Measurements from ENCODE around the gene LMO4. TPM values are rescaled to one million over a fixed set of nuclear protein-coding genes. Genes with fewer than 3 reads are reported as not detected.

LMO4 gene
- total and polyA plus RNA-seq, 4 donors: 16.8 to 23.2 (median 17.8) TPM

- no peak for TF ChIP-seq MAX (IDR thresholded peaks at IDR 0.05)
Measured at GRCh38 chr1:87318806-87319205, 9.9 kb upstream of the LMO4 start (continued).

DNA sequence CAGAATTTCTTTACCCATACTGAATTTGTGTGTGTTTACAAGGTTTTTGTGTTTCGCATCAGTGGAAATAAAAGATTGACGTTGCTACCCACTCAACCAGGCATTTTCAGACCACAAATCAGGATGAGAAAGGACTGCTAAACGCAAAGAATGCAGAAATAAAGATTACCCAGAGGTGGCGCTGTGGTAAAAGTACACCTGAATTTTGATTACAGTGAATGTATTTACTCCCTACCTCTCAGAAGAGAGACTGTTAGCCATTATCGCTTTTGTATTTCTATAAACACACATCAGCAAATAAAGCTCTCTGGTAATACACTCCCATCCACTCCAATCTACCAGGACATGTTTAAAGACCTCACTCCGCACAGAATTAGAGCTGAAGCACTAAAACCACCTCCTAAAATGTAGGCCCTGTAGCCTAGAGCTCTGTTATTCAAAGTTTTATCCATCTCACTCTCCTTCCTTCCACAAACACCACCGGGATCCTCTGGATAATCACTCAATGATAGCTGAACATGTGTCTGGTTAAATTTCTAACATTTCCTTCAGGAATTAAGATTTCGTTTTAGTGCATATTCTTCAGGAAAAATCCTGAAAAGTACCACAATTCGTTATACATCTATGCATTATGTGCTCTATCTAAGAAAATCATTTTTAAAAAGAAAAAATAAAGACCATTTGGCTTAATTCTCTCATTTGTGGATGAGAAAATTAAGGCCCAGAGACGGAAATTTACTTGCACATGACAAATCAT lies 2.5 kb upstream of the LMO4 start:
- H3K9ac ChIP-seq (ENCODE audit: low read depth in 1 of 2, low read length in 2 of 2): no peak overlapping the region
- H3K27me3 ChIP-seq (ENCODE audit: control insufficient read depth in 4 of 4, insufficient read depth in 4 of 4, low read length in 3 of 4): no peaks in the 10 kb centered on the region
- peaks cover 0 to 20% (median 14%) of the 10 kb centered on the region in 4 donors for H3K4me1 ChIP-seq (ENCODE audit: control insufficient read depth in 4 of 4, insufficient read depth in 4 of 4, low read length in 3 of 4)
- no peak for DNase-seq (ENCODE audit: low spot score)
- H3K4me3 ChIP-seq (ENCODE audit: low read depth in 1 of 3, low read length in 3 of 3): no peak overlapping the region
- no peaks in the 10 kb centered on the region for H3K9me3 ChIP-seq (ENCODE audit: control insufficient read depth in 4 of 4, low read length in 3 of 4)
- TF ChIP-seq, protein P1, sequence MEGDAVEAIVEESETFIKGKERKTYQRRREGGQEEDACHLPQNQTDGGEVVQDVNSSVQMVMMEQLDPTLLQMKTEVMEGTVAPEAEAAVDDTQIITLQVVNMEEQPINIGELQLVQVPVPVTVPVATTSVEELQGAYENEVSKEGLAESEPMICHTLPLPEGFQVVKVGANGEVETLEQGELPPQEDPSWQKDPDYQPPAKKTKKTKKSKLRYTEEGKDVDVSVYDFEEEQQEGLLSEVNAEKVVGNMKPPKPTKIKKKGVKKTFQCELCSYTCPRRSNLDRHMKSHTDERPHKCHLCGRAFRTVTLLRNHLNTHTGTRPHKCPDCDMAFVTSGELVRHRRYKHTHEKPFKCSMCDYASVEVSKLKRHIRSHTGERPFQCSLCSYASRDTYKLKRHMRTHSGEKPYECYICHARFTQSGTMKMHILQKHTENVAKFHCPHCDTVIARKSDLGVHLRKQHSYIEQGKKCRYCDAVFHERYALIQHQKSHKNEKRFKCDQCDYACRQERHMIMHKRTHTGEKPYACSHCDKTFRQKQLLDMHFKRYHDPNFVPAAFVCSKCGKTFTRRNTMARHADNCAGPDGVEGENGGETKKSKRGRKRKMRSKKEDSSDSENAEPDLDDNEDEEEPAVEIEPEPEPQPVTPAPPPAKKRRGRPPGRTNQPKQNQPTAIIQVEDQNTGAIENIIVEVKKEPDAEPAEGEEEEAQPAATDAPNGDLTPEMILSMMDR (IDR thresholded peaks at IDR 0.05; ENCODE audit: low read depth, low read length, missing input control): peak; percentile 74
- TF ChIP-seq MAX (IDR thresholded peaks at IDR 0.05) (no peak), YY1 (IDR thresholded peaks at IDR 0.05) (peak; percentile 22), RAD21 (IDR thresholded peaks at IDR 0.05) (peak; percentile 90 to 93), TAF1 (conservative IDR thresholded peaks at IDR 0.05) (no peak), SP1 (IDR thresholded peaks at IDR 0.05) (no peak), NR2F2 (IDR thresholded peaks at IDR 0.05) (no peak), GABPA (IDR thresholded peaks at IDR 0.05 in 1 of 2, conservative IDR thresholded peaks at IDR 0.05 in 1 of 2) (no peak)
- no peak overlapping the region for H3K27ac ChIP-seq (ENCODE audit: low read depth in 1 of 2, low read length in 2 of 2)
- no peaks in the 10 kb centered on the region for H3K36me3 ChIP-seq (ENCODE audit: control insufficient read depth in 4 of 4, insufficient read depth in 3 of 4, low read depth in 1 of 4, low read length in 3 of 4)
- WGBS: 41% methylated on average over 10 of the region's 10 CpGs

- no peak for DNase-seq (ENCODE audit: low spot score)
- Histone ChIP-seq H3K9me3 (ENCODE audit: control insufficient read depth in 4 of 4, low read length in 3 of 4) (no peaks in the 10 kb centered on the region), H3K4me1 (ENCODE audit: control insufficient read depth in 4 of 4, insufficient read depth in 4 of 4, low read length in 3 of 4) (peaks cover 0 to 31% (median 20%) of the 10 kb centered on the region in 4 donors), H3K4me3 (ENCODE audit: low read depth in 1 of 3, low read length in 3 of 3) (peak overlapping the region; percentile 47 to 86 (median 67)), H3K27ac (ENCODE audit: low read depth in 1 of 2, low read length in 2 of 2) (peak overlapping the region; percentile 81 to 96), H3K27me3 (ENCODE audit: control insufficient read depth in 4 of 4, insufficient read depth in 4 of 4, low read length in 3 of 4) (no peaks in the 10 kb centered on the region), H3K9ac (ENCODE audit: low read depth in 1 of 2, low read length in 2 of 2) (peak overlapping the region; percentile 51 to 64), H3K36me3 (ENCODE audit: control insufficient read depth in 4 of 4, insufficient read depth in 3 of 4, low read depth in 1 of 4, low read length in 3 of 4) (no peaks in the 10 kb centered on the region)
- WGBS: 20% methylated on average over 27 of the region's 27 CpGs
- TF ChIP-seq FOXA1 (IDR thresholded peaks at IDR 0.05) (no peak), RXRA (IDR thresholded peaks at IDR 0.05) (no peak), EGR1 (IDR thresholded peaks at IDR 0.05; ENCODE audit: low read depth in 2 of 2) (no peak), MAX (IDR thresholded peaks at IDR 0.05) (no peak), NR2F2 (IDR thresholded peaks at IDR 0.05) (no peak), ZBTB33 (IDR thresholded peaks at IDR 0.05) (no peak), RAD21 (IDR thresholded peaks at IDR 0.05) (no peak), ATF3 (IDR thresholded peaks at IDR 0.05) (no peak), TAF1 (conservative IDR thresholded peaks at IDR 0.05) (no peak), GABPA (IDR thresholded peaks at IDR 0.05 in 1 of 2, conservative IDR thresholded peaks at IDR 0.05 in 1 of 2) (no peak), SP1 (IDR thresholded peaks at IDR 0.05) (no peak), YY1 (IDR thresholded peaks at IDR 0.05) (no peak), FOXA2 (IDR thresholded peaks at IDR 0.05) (no peak)
- TF ChIP-seq, protein P1 (IDR thresholded peaks at IDR 0.05; ENCODE audit: low read depth, low read length, missing input control): no peak
Measured at GRCh38 chr1:87327376-87328271, 1.1 kb upstream of the LMO4 start.
